Testis (tissue), 2 donors: ENCODE data around the gene DHX35.

Experiments
- POLR2A ChIP-seq: fragments of 450-650 bp; IDR thresholded peaks from one replicate; pipeline ENCODE4 v1.6.1; 2017; ENCODE audit warnings: antibody characterized with exemption, mild to moderate bottlenecking, moderate library complexity
- TF ChIP-seq, protein P1 (sequence below), 3 experiments: fragments of 450-650 bp in 2 of 3; fragments of 200-600 bp in 1 of 3; sonication (generic) in 1 of 3; IDR thresholded peaks; one replicate each; pipeline ENCODE4 v1.5.1; 2016 to 2019; ENCODE audit warnings: antibody characterized with exemption in 3 of 3, mild to moderate bottlenecking in 2 of 3, moderate library complexity in 1 of 3

- TF ChIP-seq, protein P1, sequence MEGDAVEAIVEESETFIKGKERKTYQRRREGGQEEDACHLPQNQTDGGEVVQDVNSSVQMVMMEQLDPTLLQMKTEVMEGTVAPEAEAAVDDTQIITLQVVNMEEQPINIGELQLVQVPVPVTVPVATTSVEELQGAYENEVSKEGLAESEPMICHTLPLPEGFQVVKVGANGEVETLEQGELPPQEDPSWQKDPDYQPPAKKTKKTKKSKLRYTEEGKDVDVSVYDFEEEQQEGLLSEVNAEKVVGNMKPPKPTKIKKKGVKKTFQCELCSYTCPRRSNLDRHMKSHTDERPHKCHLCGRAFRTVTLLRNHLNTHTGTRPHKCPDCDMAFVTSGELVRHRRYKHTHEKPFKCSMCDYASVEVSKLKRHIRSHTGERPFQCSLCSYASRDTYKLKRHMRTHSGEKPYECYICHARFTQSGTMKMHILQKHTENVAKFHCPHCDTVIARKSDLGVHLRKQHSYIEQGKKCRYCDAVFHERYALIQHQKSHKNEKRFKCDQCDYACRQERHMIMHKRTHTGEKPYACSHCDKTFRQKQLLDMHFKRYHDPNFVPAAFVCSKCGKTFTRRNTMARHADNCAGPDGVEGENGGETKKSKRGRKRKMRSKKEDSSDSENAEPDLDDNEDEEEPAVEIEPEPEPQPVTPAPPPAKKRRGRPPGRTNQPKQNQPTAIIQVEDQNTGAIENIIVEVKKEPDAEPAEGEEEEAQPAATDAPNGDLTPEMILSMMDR (IDR thresholded peaks at IDR 0.05) = no peak
- TF ChIP-seq POLR2A = no peak
Measured at GRCh38 chr20:38950254-38950653, 11.9 kb upstream of the DHX35 start.
